NCI-H446 treated with DMSO at 0.1 percent for 48 hours (cell line): ENCODE measurements around the gene NINL.
"Not testable (repeated sequence)": the region's sequence is repeated elsewhere in the genome, so short reads cannot be mapped to it uniquely, and the experiment has no call there.

ENCODE experiments used
- DNase-seq: peaks from one replicate; lab custom pipeline; 2025; lab: John Stamatoyannopoulos, UW

Gene NINL

GRCh38 chr20:25532971-25533391, 52.4 kb downstream of the NINL start:
- DNase-seq, result no peak

- no peak for DNase-seq
Observed at GRCh38 chr20:25532015-25532751, 53.1 kb downstream of the NINL start.

GRCh38 chr20:25529295-25529951, 55.9 kb downstream of the NINL start:
- no peak for DNase-seq

- DNase-seq, result no peak
Observed at GRCh38 chr20:25527949-25528348, 57.4 kb downstream of the NINL start.

- DNase-seq, result no peak
Observed at GRCh38 chr20:25526446-25526845, 58.9 kb downstream of the NINL start.

- no peak for DNase-seq
Observed at GRCh38 chr20:25525867-25526266, 59.5 kb downstream of the NINL start.

GRCh38 chr20:25525295-25525694, 60.0 kb downstream of the NINL start:
- DNase-seq, result no peak

- no peak for DNase-seq
Observed at GRCh38 chr20:25521382-25521781, 63.9 kb downstream of the NINL start.

- no peak for DNase-seq
Observed at GRCh38 chr20:25517124-25517523, 68.2 kb downstream of the NINL start.

GRCh38 chr20:25514747-25515340, 70.5 kb downstream of the NINL start:
- no peak for DNase-seq

GRCh38 chr20:25514195-25514594, 71.1 kb downstream of the NINL start:
- DNase-seq, result no peak

- no peak for DNase-seq
Observed at GRCh38 chr20:25512709-25513108, 72.6 kb downstream of the NINL start.

GRCh38 chr20:25511183-25511582, 74.1 kb downstream of the NINL start:
- no peak for DNase-seq

GRCh38 chr20:25510721-25511120, 74.6 kb downstream of the NINL start:
- no peak for DNase-seq

- DNase-seq, result no peak
Observed at GRCh38 chr20:25510202-25510601, 75.1 kb downstream of the NINL start.

GRCh38 chr20:25509084-25509483, 76.2 kb downstream of the NINL start:
- no peak for DNase-seq

- DNase-seq, result no peak
Observed at GRCh38 chr20:25508083-25508770, 77.1 kb downstream of the NINL start.

GRCh38 chr20:25507385-25508082, 77.8 kb downstream of the NINL start:
- DNase-seq, result no peak

GRCh38 chr20:25504366-25505135, 80.8 kb downstream of the NINL start:
- no peak for DNase-seq

GRCh38 chr20:25503936-25504335, 81.4 kb downstream of the NINL start:
- no peak for DNase-seq

GRCh38 chr20:25503051-25503639, 82.2 kb downstream of the NINL start:
- not testable (repeated sequence) for DNase-seq
